GM18951 (cell line): Measurements from ENCODE around the gene COL2A1.

Experiments
- POLR2A ChIP-seq: IDR thresholded peaks from 4 replicates; pipeline ENCODE4 v1.6.1; 2011; ENCODE audit warnings: mild to moderate bottlenecking; ENCODE audit not compliant: insufficient read length, insufficient read depth; ENCODE audit errors: extremely low read depth
- in situ Hi-C: fragments of 300-500 bp; cut with MboI; formaldehyde crosslinking; loops from one replicate; pipeline ENCODE4 v1.12.0; 2022; ENCODE audit warnings: low sequenced_read_pairs, mixed read lengths, inconsistent platforms; ENCODE audit not compliant: unreplicated experiment

Gene COL2A1

DNA sequence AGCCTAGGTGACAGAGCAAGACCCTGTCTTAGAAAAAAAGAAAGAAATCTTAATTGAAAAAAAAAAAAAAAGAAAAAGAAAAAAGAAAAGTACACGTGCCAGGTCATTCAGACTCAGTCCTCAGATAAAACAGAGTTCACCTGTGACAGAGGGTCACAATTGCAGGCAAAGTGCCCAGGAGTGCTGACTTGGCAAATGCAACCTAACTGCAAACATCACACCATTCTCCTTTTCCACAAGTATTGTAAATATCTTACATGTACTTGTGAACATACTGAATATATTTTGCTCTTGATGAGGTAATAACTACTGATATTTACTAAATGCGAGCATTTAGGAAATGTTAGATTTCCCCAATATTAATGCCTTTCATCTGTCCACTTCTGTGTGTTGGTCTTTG lies 9.0 kb upstream of the COL2A1 start:
- TF ChIP-seq POLR2A = no peak
- in situ Hi-C loops = no loop called here

DNA sequence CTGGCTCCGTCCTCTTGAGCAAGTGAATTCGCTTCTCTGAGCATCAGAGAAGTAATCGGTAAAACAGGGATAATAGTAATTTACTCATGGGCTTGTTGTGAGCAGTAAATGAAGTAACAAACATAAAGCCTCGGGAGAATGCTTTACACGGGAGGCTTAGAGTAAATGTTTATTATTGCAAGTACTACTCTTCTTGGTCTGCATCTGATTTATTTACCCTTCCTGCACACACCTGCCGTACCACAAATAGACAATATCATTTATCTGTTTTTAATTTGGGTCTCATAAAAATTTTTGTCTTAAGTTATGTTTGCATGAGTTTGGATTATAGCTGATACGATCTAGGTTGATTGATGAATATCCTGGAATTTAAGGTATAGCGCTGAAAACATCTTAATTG lies 7.8 kb upstream of the COL2A1 start:
- in situ Hi-C loops = no loop called here
- no peak for TF ChIP-seq POLR2A

DNA sequence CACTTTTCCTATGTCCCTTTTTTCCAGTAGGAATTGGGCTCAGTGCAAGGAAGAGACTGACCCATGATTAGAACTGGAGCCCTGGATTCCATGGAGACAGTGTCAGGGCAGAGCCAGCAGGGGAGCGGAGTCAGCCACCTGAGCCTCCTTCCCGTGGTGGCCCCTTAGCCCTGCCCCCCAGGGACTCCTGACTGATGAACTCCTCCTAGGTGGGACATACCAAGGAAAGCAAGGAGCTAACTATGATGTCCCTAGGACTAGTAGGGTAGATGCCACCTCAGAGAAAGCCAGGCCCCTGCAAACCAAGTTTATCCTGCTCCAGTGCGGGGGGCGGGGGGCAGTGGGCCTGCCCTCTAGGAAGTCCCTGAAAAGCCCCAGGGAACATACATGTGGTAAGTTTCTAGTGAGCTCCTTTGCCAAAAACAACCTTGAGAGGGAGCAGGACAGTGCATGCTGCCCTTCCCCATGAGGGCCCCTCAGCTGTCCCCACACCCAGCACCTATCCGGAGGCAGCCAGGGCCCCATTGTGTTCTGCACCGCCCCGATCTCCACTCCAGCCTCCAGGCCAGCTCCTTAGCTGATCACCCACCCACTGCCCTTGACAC lies 6.2 kb upstream of the COL2A1 start:
- no peak for TF ChIP-seq POLR2A
- in situ Hi-C loops = no loop called here

DNA sequence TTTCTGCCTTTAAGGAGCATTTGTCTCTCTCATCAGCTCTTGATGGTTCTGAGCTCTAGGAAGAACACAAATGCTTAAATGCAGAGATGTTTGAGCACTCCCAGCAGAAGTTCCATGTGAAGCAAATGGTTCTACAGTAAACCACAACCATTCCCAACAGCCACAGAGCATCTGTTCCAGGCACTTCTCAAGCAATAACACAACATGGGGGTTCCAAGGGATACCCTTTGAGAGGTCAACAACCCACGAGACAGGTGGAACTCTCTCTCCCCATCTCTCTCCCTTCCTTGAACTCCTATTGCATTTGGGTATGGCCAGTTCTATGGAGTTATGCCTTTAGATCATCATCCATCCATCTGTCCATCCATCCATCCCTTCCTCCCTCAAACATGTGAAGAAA lies 5.2 kb upstream of the COL2A1 start:
- no peak for TF ChIP-seq POLR2A
- in situ Hi-C loops = no loop called here

DNA sequence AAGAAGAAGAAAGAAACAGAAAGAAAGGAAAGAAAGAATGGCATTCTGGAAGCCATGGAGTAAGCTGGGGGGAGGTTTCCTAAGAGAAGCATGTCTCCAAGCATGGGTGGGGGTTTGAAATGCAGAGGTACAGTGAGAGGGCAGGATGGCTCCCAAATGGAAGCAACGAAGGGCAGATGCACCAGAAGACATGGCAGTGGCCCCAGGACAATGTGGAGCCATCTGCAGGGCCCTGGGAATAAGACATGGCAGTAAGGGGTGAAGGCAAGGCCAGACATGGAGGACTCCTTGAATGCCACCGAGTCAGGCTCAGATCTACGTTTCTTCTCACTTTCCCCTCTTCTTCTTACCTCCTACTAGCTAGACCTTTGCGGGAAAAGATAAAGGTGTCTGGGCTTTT lies 4.7 kb upstream of the COL2A1 start:
- in situ Hi-C loops = no loop called here
- no peak for TF ChIP-seq POLR2A

DNA sequence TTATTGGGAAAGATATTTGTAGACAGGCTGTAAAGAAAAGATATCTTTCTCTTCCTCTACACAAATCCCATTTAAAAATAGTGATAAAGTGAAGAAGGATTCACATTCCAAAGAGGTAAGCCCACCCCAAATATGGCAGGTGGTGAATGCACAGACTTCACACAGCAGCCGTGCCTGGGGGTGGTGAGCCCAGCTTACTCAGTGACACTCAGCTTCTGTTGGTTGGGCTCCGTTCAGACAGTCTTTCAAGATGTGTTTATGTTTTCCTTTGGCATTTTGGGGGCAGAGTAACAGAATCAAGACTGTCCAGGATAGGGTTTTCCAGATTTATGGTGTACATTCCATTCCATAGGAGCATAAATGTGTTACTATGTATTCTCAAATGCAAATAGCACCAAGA lies 4.1 kb upstream of the COL2A1 start:
- TF ChIP-seq POLR2A = no peak
- in situ Hi-C loops = no loop called here

DNA sequence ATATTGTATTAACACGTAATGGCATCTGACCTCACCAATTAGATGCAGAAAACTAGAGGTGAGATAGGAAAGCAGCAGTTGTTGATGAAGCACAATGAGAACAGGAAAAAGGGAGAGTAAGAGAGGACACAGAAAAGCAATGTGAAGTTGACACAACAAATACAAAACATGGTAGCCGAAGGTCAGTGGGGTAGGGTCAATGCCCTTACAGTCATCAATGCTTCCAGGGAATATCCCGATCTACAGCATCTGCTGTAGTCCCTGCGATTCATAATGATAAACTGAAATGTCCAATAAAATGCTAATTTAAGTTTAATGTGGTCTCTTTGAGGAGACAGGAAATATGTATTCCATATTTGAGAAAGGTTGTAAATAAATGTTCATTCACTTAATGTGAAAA lies 2.9 kb upstream of the COL2A1 start:
- in situ Hi-C loops = no loop called here

DNA sequence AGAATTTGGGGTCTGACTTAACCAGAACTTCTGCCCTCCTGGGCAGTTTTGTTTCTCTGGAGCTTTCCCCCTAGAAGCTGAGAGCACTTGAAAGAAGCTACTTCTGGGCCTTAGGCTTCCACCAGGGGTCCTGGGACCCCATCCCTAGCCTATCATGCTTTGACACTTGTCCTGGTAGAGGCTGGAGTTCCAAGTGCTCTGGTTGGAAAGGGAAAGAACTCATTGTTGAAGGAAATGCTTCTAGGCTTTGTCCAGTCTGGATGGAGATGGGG lies 1.4 kb upstream of the COL2A1 start:
- in situ Hi-C loops = no loop called here
- no peak for TF ChIP-seq POLR2A

More for the DNA sequence above, 2.9 kb upstream of the COL2A1 start:
- TF ChIP-seq POLR2A = no peak

DNA sequence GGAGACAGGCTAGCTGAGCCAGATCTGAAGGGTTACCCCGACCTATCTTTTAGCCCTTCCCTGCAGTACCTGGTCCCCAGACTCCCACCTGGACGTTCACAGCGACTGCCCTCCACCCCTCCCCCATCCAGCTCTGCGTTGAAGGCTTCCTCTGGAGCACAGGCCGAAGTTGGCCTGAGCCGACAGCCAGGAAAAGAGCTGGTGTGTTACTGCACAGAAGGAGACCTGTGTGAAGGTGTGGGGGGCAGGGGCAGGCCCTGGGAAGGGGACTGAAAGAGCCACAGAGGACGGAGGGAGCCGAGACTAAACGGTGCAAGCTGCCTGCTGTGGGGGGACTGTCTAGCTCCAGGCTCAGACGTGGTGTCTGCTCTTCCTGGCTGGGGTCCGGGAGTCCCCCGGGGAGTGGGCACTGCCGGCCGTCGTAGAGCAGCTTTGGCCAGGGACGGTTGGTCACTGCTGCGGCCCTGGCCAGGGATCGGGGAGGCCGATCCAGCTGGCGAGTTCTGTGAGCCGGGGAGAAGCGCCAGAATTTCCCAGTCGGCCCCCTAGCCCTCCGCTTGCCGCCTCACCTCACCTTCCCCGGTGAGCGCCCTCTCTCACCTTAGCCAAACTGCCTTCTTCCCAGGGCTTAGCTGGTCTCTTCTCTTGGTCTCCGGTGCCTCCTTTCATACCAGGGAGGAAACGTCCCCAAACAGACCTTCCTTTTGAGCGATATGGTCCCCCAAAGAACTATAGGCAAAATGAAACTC lies 899 bp upstream of the COL2A1 start:
- no peak for TF ChIP-seq POLR2A
- in situ Hi-C loops = no loop called here

DNA sequence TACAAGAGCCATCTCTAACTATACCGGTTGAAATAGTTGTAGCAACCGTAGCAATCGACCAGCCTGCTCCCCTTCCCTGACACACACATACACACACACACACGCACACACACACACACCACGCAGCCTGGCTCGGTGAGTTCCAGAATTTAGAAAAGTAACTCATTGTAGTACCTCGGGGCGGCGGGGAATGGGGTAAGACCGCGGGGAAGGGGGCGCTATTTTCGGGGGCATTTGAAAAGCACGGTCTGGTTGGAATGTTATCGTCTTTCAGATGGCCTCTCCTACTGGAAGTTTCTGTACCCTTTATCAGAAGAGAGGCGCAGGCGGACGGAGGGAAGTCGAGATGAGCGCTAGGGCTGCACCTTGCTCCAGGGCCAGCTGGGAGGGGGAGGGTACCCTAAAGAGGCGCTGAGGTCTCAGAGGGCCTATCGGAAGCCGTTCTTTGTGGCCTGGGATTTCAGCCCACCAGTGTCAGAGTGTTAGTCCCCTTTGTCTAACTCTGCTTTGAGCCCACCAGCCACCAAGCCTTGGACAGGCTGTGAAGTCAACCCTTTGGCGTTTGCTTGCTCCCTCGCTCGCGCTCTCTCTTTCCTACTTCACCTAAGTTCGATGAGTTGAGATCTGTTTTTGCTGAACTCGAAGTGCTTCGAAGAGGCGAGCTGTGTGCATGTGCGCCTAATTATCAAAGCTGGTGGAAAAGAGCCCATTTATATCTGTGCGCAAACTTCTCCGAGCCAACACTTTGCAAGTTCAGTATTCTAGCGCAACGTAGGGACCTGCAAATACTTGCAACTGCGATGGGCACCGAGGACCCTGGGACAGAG lies 837 bp downstream of the COL2A1 start:
- TF ChIP-seq POLR2A = no peak
- in situ Hi-C loops = no loop called here

DNA sequence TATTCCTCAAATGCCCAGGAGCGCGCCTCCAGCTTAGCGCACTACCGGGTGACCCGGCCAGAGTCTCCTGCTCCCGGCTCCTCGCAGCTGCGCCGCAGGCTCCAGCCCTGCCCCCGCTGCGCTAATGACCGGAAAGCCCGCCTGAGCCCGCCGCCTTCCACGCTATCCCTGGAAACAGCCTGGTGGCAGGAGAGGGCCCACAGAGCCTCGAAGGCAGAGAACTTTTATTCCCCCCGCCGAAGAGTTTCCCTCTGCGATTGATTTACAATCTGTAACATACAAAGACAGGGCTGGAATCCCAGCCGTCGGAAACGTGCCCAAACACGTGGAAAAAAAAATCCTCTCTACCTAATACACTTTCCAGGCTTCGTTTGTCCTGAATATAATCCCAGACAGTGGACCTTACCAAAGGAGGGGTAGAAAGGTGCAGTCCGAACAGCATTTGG lies 1.5 kb downstream of the COL2A1 start:
- TF ChIP-seq POLR2A = no peak
- in situ Hi-C loops = no loop called here

DNA sequence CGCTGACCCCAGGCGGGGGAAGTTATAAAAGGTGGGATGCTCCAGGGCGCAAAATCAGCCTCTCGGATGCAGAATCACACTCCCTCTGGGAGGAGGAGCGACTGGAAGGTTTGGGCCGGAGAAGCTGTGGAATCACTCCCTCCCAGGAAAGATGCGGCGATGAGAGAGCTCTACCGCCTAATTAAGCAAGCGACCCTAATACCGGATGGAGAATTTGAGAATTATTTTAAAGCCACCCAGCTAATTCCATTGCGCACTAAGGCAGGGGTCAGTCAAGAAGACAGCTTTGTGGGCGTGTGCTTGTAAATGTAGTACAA lies 1.9 kb downstream of the COL2A1 start:
- in situ Hi-C loops = no loop called here
- no peak for TF ChIP-seq POLR2A

DNA sequence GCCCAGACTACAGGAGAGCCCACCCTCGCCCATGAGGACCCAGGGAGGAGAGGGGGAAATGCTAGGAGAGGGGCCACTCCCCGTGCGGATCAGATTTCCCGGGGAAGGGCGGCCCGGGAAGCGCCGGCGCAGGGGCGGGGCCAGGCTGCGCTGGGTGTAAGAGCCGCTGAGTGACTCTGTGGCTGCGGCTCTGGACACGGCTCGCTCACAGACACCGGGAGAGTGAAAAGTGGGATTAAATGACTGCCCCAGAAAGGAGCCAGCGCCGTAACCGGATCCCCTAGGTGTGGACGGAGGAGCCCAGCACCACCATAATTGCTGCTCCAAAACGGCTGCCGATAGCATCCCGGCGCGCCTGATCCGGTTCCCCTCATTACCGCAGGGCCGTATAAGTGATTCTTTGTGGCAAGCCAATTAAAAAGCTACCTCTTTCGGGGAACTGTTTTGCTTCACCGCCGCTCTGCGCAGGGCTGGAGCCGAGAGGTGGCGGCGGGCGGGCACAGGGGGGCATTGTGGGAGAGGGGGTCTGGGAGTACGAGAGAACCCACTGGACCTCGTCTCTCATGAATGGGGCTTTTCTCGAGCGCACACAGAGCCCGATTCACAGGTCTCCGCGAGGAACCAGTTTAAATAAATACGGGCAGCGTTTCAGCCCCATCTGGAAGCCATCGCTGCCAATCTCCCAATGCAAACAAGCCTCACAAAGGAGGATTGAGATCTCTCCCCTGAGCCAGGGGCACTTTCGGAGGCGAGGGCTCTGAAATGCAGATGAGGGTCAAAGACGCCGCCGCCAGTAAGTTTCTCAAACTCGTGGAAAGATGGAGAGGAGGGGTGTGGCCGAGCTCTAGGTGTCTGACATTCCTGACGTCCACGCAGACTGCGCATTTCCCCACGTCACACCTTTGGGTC lies 2.5 kb downstream of the COL2A1 start:
- in situ Hi-C loops = no loop called here
- TF ChIP-seq POLR2A = no peak
